ENCODE results near the gene SRSF6.

DNA sequence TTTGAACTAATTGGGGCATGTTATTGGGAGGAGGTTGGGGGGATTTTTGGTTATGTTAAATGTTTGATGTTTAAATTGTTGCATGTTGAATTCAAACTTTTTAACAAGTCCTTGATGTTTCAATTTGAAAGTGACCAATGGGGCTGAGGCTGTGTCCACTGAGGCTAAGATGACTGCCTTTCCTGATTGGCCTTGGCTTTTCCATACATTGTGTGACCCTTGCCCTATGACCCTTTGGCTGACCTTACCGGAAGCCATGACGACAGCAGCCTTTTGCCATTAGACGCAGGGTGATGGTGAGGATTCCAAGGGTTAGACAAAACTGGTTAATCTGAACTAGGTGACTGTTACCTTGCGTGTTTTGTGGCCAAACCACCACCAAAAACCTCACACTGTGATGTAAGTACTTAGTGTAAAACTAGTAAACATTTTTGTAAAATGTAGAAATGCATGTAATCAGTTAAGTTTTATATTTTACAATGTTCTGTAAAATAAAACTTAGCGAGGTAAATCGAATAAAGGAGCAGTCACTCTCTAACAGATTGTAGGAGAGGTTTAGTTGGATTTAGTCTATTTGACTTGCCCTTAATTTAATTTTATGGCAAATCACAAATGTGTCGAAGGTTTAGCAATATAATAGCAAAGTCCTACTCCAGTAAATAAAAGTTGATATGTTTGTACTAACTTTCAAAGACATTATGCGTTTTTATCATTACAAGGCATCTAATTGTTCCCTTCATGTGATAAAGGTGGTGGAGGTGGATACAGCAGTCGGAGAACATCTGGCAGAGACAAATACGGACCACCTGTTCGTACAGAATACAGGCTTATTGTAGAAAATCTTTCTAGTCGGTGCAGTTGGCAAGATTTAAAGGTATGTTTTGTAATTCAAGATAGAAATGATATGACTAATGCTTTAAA lies 1.6 kb downstream of the SRSF6 start:
- TF ChIP-seq POLR2AphosphoS5 (IDR thresholded peaks at IDR 0.05) (no peak), POLR2A (IDR thresholded peaks at IDR 0.05) (no peak)

Measured in breast epithelium (tissue), 3 donors.